GM18951 (cell line): ENCODE data around the gene DOCK4.
"Not testable (repeated sequence)": the region's sequence is repeated elsewhere in the genome, so short reads cannot be mapped to it uniquely, and the experiment has no call there.

Experiments used
- POLR2A ChIP-seq: IDR thresholded peaks from 4 replicates; pipeline ENCODE4 v1.6.1; 2011; ENCODE audit warnings: mild to moderate bottlenecking; ENCODE audit not compliant: insufficient read length, insufficient read depth; ENCODE audit errors: extremely low read depth
- in situ Hi-C: fragments of 300-500 bp; cut with MboI; formaldehyde crosslinking; loops from one replicate; pipeline ENCODE4 v1.12.0; 2022; ENCODE audit warnings: low sequenced_read_pairs, mixed read lengths, inconsistent platforms; ENCODE audit not compliant: unreplicated experiment

DOCK4 gene

DNA sequence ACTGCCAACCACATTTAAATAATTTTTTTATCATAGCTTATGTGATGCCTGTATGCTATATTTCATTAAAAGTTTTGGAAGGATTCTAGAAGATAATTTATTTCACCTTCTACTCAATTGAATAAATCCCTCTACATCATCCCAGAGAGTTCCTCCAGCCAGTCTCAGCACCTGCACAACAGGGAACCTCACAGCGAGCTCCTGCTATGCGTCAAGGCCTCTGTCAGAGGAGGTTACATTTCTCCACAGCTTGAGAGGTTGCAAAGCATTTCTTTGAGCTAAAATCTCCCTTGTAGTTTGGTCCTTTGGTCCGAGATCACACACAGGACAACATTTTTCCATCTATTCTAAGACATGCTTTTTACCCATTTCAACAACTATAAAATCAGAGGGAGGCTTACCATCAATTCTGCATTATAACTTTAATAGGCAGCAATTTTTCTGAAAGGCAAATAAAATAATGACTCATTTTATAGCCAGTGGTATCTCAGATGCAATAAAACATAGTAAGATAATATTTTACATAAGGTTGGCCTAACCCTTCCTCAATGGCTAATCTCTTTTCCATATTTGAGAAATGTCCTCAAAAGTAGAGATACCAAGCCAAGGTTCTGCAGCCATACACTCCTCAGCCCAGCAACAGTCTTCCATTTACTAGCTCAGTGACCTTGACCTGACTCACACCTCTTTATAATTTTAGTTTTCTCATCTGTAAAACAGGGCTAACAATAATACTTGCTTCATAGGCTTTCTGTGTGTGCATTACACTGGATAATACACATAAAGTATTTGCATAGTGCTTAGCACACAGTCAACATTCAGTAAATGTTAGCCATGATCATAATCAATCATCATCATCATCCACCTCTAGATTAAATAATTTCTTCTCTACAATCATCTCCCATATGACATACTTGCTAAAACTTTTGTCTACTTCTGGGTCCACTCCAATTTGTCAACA is 68.8 kb downstream of the DOCK4 start:
- TF ChIP-seq POLR2A: no peak
- in situ Hi-C loops: no loop called here

DNA sequence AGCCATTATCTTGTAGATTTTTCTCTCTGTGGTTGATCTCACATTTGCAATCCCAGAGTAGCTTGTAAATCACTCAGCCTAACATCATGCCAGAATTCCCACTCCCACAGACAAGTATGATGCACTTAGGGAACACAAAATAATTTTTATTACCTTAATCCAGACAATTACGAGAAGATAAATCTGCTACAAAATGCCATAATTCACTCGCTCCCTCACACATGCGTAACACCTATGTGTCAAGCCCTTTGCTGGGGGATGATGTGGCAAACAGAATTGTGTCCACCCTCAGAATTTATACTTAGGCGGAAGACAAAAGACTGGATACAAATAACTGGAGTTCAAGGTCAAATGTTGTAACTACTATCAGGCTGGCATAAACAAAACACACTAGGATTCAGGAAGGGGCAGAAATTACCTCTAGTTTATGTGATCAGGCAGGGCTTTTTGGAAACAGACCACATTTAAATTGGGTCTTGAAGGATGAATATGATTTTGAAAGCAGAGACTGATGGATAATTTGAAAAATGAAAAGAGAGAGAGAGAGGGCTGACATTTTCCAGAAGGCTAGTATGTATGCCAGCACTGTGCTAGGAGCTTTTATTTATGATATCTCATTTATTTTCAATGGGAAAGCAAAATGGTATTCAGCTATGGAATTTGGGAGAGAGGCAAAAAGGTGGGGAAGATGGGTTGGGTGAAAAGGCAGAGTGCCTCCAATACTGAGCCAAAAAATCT is 69.8 kb downstream of the DOCK4 start:
- TF ChIP-seq POLR2A: no peak
- in situ Hi-C loops: no loop called here

DNA sequence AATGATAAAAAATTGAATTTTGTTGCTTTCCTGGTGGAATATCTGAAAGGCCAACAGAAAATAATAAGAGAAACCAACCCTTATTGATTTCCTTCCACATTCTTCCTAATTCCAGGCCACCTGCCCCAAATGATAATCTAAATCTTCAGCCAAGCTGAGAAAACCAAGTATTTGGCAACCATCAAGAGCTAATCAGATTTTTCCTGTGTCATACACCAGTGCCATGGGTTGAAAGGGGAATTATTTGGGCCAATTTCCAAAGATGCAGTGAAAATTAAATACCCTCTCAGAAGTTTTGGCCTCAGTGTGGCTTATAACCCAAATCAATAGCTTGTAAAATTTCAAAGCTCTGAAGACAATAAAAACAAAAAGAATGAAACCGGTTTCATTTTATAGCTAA is 70.4 kb downstream of the DOCK4 start:
- no peak for TF ChIP-seq POLR2A
- in situ Hi-C loops: no loop called here

DNA sequence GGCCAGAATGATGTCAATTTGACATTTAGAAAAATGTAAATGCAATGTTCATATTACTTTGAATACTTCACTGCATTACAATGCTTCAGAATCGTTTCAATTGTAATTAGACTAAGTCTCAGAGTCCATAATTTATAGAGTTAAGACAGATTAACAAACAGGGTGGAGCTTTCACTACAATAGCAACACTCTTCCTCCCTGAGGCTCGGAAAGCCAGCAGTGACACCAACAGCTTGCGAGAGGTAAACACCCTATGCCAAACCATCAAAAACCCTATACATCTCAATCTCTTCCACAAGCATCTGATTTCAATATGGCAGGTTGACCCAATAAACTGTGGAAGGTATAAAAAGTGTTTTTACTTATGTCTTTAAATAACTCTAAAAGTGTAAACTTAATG is 72.2 kb downstream of the DOCK4 start:
- in situ Hi-C loops: no loop called here
- TF ChIP-seq POLR2A: no peak

DNA sequence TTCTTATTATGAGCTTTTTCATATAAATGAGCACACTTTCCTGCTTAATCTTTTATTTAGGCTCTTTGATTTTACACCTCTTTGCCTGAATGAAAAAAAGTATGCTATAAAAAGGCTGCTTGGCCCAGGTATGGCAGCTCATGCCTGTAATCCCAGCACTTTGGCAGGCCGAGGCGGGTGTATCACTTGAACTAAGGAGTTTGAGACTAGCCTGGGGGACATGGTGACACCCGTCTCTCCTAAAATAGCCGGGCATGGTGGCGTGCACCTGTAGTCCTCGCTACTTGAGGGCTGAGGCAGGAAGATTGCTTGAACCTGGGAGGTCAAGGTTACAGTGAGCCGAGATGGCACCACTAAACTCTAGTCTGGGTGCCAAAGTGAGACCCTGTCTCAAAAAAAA is 72.9 kb downstream of the DOCK4 start:
- TF ChIP-seq POLR2A: no peak
- in situ Hi-C loops: no loop called here

DNA sequence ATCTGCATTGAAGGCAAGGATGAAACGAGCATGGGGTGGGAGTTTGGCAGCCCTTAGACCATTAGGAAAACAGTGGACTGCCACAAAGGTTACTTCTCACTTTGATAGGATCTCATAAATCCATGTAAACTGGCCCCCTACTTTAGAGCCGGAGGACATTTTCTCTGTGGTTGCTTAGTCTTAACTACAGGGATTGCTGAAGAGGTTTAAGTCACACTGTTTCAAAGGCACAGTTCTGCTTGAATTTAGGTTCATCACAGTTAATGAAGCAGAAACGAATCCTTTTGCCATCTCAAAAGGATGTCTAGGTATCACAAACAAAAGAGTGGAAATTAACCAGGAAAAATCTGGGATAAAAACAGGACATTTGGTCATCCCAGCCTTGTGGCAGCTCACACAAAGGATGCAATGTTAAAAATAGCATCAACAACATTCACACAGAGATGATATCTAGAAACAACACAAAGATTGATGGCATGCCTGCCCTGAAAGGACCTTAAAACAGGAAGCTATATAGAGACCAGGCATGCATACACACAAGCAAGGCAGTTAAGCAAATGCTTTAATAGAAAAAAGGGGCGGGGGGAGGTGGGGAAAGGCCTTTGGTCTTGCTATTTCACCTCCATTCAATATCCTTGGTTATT is 74.0 kb downstream of the DOCK4 start:
- in situ Hi-C loops: no loop called here
- no peak for TF ChIP-seq POLR2A

DNA sequence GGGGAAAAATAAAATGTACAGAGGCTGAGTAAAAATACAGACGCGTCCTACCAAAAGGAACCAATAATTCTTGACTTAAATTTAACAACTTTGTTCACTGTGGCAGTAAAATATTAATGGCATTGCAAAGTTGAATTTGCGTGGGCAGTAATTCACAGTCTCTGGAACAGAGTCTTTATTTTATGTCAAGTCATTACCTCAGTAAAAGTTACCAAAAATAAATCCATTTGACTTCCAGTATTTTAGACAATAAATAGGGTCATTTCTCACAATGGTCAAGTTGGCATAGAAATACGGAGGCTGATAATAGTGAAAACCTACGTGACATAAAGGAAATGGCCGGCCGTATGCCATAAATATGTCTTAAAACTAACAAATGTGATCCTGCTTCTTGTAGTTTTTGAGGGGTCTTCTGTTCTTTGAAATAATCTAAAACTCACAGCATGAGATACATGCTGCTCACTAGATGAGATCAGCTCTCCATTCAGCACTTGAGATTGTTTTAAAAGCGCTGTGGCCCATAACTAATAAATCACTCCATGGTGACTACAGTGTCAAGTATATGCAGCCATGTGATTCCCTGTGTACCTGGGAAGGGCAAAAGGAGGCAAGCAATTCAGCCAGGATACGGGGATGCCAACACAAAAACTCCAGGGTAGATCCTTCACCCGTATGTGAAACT is 75.3 kb downstream of the DOCK4 start:
- in situ Hi-C loops: no loop called here
- TF ChIP-seq POLR2A: no peak

DNA sequence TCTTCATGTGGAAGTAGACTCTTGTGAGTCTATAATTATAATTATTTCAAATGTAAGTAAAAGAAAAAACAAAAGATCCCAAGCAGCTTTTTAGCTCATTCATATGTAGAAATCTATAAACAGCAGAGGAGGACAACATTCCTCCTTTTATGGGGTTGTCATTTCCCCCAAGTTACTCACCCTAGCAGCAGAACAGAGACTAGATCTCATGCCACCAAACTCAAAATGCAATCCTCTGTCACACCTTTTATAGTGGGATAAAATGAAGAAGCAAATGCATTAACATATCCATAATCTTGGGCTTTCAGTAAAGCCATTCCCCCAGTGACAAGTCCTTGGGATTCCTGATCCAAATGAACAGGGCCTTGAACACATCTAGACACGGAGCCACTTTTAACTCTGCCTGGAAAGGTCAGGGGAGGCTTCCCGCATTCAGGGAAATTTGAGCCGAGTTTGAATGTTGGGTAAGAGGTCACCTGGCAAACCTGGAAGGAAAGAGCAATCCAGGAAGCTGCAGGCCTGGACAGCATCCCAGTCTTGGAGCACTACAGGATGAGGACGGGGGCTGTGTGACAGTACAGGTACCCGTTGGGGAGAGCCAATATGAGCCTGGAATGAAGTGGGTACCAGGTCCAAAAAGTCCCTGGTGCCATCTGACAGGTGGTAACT is 76.4 kb downstream of the DOCK4 start:
- in situ Hi-C loops: no loop called here
- TF ChIP-seq POLR2A: no peak

DNA sequence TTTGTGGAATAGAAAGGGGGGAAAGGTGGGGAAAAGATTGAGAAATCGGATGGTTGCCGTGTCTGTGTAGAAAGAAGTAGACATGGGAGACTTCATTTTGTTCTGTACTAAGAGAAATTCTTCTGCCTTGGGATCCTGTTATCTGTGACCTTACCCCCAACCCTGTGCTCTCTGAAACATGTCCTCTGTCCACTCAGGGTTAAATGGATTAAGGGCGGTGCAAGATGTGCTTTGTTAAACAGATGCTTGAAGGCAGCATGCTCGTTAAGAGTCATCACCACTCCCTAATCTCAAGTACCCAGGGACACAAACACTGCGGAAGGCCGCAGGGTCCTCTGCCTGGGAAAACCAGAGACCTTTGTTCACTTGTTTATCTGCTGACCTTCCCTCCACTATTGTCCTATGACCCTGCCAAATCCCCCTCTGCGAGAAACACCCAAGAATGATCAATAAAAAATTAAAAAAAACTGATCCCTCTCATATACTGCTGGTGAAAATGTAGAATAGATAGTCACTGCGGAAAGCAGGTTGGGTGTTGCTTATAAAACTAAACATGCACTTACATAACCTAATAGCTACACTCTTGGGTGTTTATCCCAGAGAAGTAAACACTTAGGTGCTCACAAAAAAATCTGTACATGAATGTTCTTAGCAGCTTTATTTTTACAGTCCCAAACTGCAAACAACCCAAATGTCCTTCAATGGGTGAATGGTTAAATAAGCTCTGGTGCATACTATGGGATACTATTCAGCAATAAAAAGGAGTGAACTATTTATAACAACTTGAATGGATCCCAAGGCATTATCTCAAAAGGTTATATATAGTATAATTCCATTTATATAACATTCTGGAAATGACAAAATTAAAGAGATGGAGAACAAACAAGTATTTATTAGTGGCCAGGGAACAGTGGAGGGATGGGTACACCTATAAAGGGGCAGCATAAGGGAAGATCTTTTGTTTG is 77.5 kb downstream of the DOCK4 start:
- in situ Hi-C loops: not testable (repeated sequence)

DNA sequence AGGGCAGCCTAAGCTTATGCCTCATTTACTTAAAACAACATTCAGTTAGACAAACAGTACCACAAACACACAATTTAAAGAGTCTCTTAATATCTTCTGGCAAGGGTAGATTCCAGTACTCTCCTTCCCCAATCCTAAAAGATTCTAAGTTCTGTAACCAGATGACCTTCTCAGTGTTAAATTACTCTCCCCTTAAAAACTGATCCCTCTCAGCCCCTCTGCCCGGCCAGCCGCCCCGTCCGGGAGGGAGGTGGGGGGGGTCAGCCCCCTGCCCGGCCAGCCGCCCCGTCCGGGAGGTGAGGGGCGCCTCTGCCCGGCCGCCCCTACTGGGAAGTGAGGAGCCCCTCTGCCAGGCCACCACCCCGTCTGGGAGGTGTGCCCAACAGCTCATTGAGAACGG is 78.2 kb downstream of the DOCK4 start:
- in situ Hi-C loops: not testable (repeated sequence)

DNA sequence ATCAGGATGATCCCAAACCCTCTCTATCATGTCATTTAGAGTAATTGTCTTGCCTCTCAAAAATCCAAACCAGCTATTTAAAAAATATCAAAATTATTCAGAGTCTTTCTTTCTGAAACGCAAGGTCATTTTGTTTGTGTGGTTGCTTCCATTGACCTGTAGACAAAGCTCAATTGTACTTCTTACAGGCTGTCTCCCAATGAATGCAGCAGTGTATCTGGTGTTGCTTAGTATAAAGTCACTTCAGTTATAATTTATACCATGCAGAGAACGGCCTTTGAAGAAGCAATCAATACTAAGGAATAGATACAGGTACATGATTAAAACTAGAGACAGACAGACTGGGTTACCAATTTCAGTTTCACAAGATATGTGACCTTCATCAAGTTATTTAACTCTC is 80.9 kb downstream of the DOCK4 start:
- in situ Hi-C loops: no loop called here
- TF ChIP-seq POLR2A: no peak
